ENCODE data around the gene SIRPG. TPM values are rescaled to one million over a fixed set of nuclear protein-coding genes. Genes with fewer than 3 reads are reported as not detected.

Gene SIRPG
- total and polyA plus RNA-seq, 4 donors = 0.32 to 0.71 (median 0.42) TPM; not detected in 1

GRCh38 chr20:1672728-1673127, 15.1 kb upstream of the SIRPG start:
- Histone ChIP-seq H3K27ac (ENCODE audit: low read depth in 1 of 2, low read length in 2 of 2) (no peak overlapping the region), H3K4me3 (ENCODE audit: low read depth in 1 of 3, low read length in 3 of 3) (no peak overlapping the region), H3K36me3 (ENCODE audit: control insufficient read depth in 4 of 4, insufficient read depth in 3 of 4, low read depth in 1 of 4, low read length in 3 of 4) (no peaks in the 10 kb centered on the region), H3K4me1 (ENCODE audit: control insufficient read depth in 4 of 4, insufficient read depth in 4 of 4, low read length in 3 of 4) (no peaks in the 10 kb centered on the region), H3K9me3 (ENCODE audit: control insufficient read depth in 4 of 4, low read length in 3 of 4) (no peaks in the 10 kb centered on the region), H3K9ac (ENCODE audit: low read depth in 1 of 2, low read length in 2 of 2) (no peak overlapping the region), H3K27me3 (ENCODE audit: control insufficient read depth in 4 of 4, insufficient read depth in 4 of 4, low read length in 3 of 4) (no peaks in the 10 kb centered on the region)
- DNase-seq (ENCODE audit: low spot score) = no peak
- TF ChIP-seq YY1 (IDR thresholded peaks at IDR 0.05) (no peak), GABPA (IDR thresholded peaks at IDR 0.05 in 1 of 2, conservative IDR thresholded peaks at IDR 0.05 in 1 of 2) (no peak), EGR1 (IDR thresholded peaks at IDR 0.05; ENCODE audit: low read depth in 2 of 2) (no peak), CTCF (IDR thresholded peaks at IDR 0.05; ENCODE audit: low read depth, low read length, missing input control) (no peak), FOXA2 (IDR thresholded peaks at IDR 0.05) (no peak), SP1 (IDR thresholded peaks at IDR 0.05) (no peak), HNF4G (IDR thresholded peaks at IDR 0.05) (no peak), RXRA (IDR thresholded peaks at IDR 0.05) (no peak), NR2F2 (IDR thresholded peaks at IDR 0.05) (no peak), ATF3 (IDR thresholded peaks at IDR 0.05) (no peak), ZBTB33 (IDR thresholded peaks at IDR 0.05) (no peak), HNF4A (conservative IDR thresholded peaks at IDR 0.05) (no peak), TAF1 (conservative IDR thresholded peaks at IDR 0.05) (no peak), MAX (IDR thresholded peaks at IDR 0.05) (no peak), REST (IDR thresholded peaks at IDR 0.05) (no peak), JUND (IDR thresholded peaks at IDR 0.05) (no peak), RAD21 (IDR thresholded peaks at IDR 0.05) (no peak)
- 66% methylated on average over 3 of the region's 3 CpGs for WGBS

Data from liver (tissue), 9 donors.